PFSK-1 (cell line): ENCODE data around the gene HDC.

Experiments used
- POLR2AphosphoS5 ChIP-seq: IDR thresholded peaks from 2 replicates; pipeline ENCODE4 v1.6.1; 2012; ENCODE audit warnings: low read depth, mild to moderate bottlenecking, control low read depth, low read length, moderate library complexity
- SIN3A ChIP-seq: IDR thresholded peaks from 2 replicates; pipeline ENCODE4 v1.6.1; 2012; ENCODE audit warnings: mild to moderate bottlenecking, low read length, moderate library complexity, borderline replicate concordance; ENCODE audit not compliant: insufficient read depth
- TAF1 ChIP-seq: IDR thresholded peaks from 2 replicates; pipeline ENCODE4 v1.6.1; 2012; ENCODE audit warnings: low read length, control low read depth, borderline replicate concordance; ENCODE audit not compliant: insufficient read depth

DNA sequence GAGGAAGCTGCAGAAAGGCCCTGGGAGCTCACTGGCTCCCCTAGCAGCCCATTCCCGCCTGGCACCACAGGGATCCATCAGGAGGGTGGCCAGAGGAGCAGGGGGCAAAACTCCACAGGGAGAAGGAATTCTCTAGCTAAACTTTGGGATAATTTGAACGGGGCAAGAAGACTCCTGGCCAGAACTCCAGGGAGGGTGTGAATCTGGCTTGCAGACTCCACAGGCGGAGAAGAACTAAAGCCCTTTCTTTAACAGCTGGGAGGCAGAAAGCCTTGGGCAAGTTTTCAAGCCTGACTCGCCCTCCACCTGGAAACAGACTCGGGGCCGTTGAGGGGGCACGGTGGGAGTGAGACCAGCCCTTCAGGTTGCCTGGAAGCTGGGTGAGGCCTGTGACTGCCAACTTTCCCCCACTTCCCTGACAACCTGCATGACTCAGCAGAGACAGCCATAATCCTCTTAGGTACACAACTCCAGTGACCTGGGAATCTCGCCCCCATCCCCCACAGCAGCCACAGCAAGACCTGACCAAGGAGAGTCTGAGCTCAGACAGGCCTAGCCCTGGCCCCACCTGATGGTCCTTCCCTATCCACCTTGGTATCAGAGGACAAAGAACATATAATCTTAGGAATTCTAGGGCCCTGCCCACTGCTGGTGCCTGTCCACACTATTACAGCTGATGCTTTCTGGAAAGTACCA lies 54.9 kb downstream of the HDC start:
- no peak for TF ChIP-seq POLR2AphosphoS5
- TF ChIP-seq SIN3A = no peak
- no peak for TF ChIP-seq TAF1
